Left renal cortex interstitium (tissue), 4 donors: ENCODE results near the gene MED7. TPM values are rescaled to one million over a fixed set of nuclear protein-coding genes. Genes with fewer than 3 reads are reported as not detected.
A peak's percentile ranks its signal among the peaks of the same experiment; 100 is the strongest.

Experiments
- DNase-seq, 4 donors: peaks; one replicate each; pipeline ENCODE4 v3.0.0-alpha.2; 2013; ENCODE audit warnings: low read depth in 4 of 4, low spot score in 2 of 4, missing footprints in 1 of 4
- polyA plus RNA-seq, 4 donors: library from polyadenylated mRNA; unstranded; fragments of 120-200 nt; gene quantifications; one replicate each; pipeline ENCODE4 v1.2.1, GENCODE V29; 2013; ENCODE audit not compliant: insufficient read length in 4 of 4

MED7 gene
- polyA plus RNA-seq, 4 donors, result 19.0 to 23.0 (median 22.4) TPM

DNA sequence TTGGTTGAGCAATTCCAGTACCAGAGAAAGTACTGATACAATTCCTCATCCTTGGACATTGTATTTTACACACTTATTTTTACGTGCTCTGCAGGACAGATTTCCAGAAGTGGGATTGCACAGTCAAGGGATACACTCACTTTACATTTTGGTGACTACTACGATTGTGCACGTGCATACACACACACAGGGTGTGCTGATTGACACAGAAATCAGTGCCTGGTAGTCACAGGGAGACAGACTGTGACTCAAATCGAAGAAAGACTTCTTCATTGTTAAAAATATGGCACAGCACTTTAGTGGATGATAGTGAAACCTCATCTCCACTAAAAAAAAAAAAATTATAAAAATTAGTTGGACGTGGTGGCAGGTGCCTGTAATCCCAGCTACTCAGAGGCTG is 21.9 kb upstream of the MED7 start:
- DNase-seq, result no peak

DNA sequence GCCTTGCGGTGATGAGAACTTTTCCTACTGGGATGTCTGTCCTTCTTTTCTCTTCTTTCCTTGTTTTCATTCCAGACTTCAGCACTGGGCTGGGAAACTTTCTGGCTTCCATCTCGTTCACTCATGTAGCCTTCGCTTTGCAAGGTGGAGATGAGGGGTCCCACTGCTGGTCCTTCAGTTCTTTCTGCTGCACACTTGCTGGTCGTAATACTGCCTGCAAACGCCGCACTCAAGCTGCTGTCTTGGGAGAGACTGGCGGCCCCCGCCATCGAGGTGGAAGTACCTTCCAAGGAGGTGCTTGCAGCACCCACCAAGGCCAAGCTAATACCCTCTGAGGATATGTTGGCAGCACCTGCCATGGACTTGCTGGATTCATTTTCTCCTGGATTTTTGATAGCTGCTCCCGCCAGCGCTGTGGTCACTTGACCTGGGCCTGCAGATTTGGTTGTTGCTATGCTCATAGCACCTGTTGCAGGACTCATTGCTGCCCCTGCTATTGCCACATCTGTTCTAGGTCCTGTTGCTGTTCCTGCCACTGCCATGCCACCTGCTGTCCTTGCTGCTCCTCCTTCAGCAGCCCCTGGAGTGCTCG is 20.4 kb upstream of the MED7 start:
- DNase-seq, result no peak

DNA sequence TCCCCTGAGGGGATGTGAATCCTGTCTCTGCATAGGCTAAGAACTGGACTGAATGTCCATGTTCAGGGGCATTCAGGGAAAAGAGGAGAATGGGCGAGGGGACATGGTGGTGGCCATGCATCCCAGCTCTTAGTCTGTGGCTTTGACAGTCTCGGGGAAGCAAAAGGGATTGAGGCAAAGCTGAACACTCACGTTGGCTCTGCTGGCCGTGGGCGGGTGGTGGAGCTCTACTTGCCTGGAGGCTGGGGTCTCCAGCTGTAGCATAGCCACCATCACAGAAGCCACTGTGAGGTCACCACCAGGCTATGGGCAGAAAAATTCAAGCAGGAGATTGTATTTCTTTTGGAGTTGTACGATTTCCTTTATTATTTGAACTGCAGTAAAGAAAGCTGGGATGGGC is 19.3 kb upstream of the MED7 start:
- no peak for DNase-seq

DNA sequence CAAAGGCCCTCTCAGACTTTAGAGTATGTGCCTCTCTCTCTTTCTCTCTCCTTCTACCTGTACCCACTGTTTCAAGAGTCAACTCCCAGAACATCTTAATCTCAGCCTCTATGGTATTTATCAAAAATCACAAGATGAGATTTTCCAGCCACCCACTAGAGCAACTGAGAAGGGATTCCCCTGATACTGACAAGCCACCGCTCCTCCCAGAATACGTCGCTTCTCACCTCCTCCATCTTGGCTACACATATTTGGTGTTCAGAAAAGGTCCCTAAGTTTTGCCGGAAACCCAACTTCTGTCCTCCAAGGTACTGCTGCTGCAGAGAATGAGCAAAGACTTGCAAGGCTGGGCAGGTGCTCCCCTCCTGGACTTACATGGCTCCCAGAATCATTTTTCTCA is 17.3 kb upstream of the MED7 start:
- DNase-seq, result no peak

DNA sequence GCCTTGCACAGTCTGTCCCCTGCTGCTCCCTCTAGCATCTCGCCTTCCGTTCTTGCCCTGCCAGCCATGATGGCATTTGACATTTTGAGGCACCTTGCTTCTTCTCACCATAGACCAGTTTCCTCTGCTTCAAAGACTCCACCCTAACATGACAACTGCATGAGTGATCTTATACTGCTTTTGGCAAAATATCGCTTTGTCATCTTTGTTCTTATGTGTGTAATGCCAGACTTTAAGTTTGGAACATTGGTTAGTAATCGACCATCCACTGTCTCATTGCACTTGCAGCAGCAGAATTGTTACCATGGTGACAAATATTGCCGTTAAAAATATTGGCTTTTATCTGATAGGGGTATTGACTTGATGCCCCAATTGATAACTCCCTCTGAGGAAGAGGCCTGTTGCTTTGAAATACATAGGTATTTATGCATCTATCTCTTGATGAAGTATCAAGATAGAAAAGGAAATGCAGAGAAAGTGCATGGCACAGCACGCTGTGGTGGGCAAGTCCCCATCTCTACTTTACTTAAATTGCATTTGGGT is 16.6 kb upstream of the MED7 start:
- no peak for DNase-seq

DNA sequence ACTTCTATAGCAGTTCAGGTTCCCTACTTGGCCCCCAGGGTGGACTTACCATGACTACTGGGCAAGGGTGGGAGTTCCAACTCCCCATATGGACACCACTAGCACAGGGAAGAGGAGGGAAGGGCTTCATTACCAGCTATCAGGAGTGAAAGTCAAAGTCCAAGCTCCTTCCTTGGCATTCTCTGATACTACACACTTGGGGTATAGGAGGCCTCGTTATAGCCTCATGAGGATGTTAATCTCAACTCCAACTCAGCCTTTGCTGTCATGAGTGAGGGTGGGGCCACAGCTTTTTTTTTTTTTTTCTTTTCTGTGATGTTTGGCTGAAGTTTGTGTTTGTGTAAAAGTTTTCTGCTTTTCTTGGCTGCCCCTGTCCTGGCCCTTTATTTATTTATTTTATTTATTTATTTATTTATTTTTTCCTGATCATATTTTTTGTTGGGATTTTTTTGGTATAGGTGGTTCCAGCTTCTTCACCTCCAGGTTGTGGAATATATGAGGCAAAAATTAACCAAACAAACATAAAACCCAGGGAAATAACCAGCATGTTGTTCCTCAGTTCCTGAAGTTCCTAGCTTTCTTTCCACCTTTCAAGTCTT is 14.7 kb upstream of the MED7 start:
- DNase-seq, result no peak

DNA sequence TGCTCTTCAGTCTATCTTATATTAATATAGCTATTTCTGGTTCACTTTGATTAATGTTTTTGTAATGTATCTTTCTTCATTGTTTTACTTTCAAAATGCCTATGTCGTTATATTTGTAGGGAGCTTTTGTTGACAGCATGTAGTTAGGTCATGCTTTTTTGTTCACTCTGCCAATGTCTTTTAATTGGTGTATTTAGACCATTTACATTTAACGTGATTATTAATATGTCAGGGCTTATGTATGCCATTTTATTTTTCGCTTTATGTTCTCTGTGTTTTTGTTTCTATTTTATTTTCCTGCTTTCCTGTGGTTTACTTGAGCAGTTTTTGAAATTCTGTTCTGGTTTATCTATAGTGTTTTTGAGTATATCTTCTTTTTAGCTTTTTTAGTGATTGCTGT is 12.6 kb upstream of the MED7 start:
- no peak for DNase-seq

DNA sequence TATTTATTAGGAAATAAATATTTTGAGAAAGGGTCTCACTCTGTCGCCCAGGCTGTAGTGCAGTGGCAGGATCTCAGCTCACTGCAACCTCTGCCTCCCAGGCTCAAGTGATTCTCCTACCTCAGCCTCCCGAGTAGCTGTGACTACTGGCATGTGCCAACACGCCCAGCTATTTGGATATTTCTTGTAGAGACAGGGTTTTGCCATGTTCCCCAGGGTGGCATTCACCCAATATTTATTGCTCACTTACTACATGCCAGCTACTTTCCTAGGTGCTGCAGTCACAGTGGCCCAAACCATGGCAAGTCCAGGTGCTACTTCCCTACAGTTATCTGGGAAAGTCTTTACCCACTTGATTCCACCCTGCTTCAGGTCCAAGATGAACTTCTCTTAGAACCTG is 8.3 kb upstream of the MED7 start:
- DNase-seq, result no peak

DNA sequence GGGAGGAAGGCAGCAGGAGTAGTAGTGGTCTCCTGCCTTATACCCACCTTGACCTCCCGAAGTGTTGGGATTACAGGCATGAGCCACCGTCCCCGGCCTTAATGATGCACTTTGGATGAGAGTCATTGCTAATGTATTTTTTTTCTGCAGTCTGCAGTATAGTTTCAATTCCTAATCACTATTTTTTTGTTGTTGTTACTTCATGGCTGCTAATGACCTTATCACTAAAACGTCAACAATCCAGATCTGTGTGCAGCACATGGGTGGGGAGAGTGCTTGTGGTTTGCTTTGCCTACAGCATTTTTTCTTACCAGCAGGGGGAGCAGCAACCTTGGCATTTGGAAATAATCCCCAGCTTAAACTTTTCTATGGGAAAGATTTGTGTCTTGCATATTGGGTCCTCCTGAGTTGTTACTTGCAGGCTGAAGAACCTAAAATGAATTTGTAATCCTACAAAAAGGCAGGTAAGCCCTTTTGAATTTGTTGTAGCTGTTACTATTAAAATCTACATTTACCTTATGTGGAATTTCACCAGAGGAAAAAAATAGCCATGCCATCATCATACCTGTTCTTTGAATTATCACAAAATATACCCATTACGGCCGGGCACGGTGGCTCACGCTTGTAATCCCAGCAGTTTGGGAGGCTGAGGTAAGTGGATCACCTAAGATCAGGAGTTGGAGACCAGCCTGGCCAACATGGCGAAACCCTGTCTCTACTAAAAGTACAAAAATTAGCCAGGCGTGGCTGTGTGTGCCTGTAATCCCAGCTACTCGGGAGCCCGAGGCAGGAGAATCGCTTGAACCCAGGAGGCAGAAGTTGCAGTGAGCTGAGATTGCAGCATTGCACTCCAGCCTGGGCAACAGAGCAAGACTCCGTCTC is 6.3 kb upstream of the MED7 start:
- DNase-seq, result peak; percentile 44 to 73 (median 46)

DNA sequence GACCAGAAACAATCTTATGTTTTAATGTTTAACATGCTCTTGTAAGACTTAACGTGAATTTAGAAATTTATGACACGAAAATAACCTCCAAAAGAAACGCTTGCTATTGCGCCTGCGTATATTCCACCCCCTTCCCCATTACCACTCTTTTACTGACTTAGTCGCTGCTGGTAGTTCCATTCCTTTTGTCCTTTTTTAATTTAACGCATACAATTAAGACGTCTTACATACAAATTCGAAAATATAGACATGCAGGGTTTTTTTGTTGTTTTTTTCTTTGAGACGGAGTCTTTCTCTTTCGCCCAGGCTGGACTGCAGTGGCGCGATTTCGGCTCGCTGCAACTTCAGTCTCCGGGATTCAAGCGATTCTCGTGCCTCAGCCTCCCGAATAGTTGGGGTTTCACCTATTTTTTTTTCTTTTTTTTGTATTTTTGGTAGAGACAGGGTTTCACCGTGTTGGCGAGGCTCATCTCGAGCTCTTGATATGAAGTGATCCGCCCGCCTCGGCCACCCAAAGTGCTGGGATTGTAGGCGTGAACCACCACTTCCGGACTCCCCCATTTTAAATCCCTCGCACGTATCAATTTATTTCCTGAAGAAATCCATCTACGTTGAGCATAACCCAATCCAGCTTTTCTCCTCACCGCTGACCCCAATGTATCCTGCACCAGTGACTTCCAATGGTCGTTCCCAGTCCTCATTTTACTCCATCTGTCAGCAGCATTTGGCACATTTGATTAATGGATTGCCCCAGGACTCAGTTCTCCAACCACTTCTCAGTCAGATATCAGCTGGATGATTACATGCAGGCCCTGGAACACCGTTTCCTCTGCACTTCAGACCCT is 684 bp upstream of the MED7 start:
- DNase-seq, result peak in 2 of 4 donors; percentile 47 to 79

DNA sequence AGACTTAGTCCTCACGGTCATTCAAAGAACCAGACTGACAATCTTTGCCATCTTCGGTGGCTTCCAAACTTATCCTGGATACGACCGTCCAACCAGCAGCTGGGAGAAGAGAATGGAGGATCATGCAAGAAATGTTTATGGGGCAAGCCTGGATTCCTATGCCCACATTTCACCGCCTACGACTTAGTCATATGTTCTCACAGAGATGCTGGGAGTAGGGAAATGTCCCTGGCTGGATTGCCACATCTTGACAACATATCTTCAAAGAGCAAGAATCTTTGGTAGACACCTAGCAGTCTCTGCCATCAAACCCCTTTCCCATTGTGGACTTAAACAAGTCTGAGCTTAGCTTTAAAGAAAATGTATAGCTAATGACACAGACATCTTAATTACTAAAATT is 5.0 kb downstream of the MED7 start:
- no peak for DNase-seq

DNA sequence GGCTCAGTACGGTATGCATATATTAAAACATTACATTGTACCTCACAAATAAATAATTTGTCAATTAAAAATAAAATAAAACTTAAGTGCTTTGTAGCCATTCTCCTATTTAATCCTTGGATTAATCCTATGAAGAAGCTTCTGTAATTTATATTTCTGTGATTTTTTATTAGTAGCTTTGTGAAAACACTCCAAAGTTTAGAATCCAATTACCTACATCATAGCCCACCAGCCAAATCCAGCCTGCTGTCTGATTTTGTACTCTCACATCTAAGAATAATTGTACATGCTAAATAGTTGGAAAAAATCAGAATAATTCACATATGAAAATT is 10.4 kb downstream of the MED7 start:
- DNase-seq, result no peak

DNA sequence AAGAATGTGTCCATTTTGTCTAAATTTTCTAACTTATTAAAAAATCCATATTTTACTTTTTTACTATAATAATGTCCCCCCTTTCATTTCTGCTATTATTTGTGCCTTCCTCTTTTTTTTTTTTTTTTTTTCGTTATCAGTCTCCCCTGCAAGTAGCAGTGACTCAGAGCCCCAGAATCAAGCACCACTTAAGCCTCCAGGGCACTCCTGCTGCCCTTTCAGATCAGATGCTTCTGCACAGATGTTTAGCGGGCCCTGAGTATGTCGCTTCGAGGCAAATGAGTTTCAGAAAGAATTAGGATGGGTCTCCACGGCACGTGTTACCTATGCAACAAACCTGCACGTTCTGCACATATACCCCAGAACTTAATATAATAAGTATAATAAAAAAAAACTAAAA is 11.7 kb downstream of the MED7 start:
- DNase-seq, result no peak

DNA sequence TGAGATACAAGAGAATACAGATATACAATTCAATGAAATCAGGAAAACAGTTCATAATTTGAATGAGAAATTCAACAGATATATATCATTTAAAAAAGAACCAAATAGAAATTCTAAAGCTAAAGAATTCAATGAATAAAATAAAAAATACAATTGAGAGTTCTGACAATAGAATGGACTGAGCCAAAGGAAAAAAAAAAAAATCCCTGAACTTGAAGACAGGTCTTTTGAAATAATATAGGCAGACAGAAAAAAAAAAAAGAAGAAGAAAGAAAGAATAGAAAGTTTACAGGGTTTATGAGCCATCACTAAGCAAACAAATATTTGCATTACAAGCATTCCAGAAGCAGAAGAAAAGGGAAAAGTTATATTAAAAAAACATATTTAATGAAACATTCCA is 21.0 kb downstream of the MED7 start:
- no peak for DNase-seq

DNA sequence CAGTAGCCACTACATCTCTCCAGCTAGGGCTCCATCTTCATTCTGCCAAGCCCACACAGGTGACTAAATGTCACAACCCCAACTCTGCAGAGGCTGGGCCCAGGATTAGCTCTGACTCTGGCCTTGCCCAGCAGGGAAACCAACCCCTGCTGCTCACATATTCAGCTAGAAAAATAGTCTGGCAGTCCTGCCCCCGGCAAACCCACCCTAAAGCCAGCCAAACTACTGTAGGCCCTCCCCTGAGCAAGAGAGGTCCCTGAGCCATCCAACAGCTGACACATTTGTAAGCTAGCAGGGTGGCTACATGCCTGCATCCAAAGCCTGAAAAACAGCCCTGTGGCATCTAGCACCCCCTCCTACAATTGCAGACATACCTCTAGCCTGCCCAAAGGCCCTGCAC is 22.6 kb downstream of the MED7 start:
- no peak for DNase-seq

DNA sequence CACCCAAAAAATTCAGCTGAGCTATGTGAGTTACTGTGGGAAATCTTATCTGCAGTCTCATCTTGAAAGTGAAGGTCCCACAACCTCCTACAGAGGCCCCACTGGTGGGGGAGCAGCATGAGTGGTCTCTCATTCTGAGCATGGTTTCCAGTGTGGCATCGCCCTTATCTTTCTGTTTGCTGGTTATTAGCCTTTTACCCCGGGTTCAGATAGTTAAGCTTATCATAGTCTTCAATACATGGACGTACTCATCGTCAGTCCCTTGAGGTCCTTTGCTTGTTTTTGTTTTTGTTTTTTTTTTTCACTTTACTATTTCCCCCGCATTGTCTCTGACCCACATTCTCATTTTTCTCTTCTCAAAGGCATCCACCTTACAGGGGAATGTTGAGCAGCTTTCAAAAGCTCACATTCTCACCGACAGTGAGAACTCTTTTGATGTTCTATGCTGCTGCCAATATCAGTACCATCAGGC is 26.1 kb downstream of the MED7 start:
- no peak for DNase-seq

DNA sequence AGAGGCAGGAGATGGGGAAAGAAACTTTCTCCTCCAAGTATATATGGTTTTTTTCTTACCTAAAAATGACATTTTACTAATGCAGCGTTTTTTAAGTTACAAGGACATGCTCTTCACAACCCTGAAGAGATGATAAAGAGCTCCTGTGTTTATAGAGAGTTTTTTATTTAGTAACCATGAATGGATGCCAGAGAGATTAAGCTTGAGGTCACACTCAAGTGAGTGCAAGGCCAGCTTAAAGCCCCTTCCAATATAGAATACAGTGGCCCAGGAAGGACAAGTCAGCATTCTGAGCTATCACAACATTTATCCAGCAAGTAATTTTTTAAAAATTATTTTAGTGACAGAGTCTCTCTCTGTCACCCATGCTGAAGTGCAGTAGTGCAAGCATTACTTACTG is 27.2 kb downstream of the MED7 start:
- DNase-seq, result no peak

DNA sequence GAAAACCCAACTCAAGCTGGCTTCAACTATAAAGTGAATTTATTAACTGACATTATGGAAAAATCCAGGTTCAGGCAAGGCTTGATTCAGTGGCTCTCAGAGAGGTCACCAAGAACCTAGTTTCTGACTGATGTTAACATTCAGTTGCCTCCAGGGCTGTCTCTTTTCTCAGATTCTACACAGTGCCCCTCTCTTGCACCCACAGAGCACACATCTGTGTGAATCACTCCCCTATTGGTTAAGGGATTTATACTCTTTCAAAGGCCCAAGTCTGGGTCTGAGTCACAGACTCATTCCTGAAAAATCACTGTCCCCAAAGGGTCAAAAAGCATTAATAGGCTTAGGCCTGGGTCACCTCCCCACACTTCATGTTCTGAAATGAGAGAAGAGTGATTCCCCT is 27.7 kb downstream of the MED7 start:
- no peak for DNase-seq

DNA sequence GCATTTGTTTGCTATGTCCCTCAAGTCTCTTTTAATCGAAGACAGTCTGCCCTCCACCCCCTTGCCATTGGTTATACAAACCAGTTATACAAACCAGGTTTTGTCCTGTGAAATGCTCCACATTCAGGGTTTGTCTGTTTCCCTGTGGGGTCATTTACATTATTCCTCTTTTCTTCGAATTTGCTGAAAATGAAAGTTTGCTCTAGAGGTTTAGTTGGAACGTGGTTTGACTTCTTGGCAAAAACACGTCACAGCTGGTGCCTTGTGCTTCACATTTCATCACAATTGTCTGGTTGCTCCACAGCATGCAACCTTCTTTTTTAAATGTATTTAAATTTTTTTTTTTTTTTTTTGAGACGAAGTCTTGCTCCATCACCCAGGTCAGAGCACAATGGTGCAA is 29.7 kb downstream of the MED7 start:
- no peak for DNase-seq

DNA sequence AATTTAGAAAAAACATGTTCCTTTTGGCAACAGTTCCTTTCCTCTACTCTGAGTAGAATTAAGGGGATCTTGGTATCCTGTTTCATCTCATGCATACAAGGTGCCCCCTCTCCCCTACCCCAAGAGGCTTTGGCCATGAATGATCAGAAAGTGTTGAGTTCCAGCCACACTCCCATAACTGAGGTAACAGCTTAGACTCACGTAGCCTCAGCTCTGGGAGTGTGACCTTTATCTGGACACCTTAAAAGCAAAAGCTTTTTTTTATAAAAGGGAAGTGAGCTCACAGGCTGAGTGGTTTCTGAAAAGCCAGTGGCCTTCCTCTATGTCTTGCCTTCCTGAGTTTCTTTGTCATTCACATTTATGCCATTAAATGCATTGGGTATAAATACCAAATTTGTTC is 32.9 kb downstream of the MED7 start:
- DNase-seq, result no peak

DNA sequence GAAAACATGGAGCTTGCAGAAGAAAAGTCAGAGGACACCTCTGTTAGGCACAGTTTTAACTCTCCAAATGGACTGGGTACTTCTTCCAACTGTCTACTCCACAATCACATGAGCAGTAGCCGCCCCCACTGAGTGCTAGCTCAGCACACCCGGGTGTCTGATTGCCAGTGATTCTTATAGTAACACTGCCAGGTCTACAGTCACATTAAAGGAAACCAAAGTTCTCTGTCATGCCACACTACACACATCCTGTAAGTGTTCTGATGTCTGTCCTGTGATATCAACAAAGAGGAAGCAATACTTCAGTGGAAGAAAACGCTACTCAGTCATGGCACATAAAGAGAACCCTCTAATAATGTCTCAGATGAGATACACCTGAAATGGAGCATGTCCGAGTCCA is 33.7 kb downstream of the MED7 start, which contains the start of gene HAVCR2:
HAVCR2 (minus strand) TSS at position 69 of the 400 bp plus-strand sequence; CDS start at position 8, 61 bp downstream.
- DNase-seq, result no peak
